Suppressor macrophage treated with lipopolysaccharide for 1 hour (primary cell): ENCODE data around the gene GPR137B.
"Not testable (repeated sequence)": the region's sequence is repeated elsewhere in the genome, so short reads cannot be mapped to it uniquely, and the experiment has no call there.

Experiments used
- DNase-seq, 3 donors: peaks; one replicate each; pipeline ENCODE4 v3.0.0-alpha.2; 2020 to 2022

The GPR137B gene

DNA sequence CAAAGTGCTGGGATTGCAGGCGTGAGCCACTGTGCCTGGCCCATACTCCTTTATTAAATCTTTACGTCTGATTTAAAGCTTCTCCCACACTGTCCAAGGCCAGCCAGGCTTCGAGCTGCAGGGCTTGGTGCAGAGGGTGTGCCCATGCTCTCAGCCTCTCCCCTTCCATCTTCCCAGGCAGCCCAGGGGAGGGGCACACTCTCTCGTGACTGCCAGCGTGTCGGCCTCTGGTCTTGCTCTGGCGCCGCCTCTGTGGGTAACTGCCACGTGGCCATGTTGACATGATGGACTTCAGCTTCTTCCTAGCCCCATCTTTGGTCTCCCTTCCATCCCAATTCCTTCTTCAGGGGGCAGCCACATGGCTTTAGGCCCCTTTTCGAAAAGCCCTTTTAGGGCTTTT lies 4.7 kb downstream of the GPR137B start:
- no peak for DNase-seq

DNA sequence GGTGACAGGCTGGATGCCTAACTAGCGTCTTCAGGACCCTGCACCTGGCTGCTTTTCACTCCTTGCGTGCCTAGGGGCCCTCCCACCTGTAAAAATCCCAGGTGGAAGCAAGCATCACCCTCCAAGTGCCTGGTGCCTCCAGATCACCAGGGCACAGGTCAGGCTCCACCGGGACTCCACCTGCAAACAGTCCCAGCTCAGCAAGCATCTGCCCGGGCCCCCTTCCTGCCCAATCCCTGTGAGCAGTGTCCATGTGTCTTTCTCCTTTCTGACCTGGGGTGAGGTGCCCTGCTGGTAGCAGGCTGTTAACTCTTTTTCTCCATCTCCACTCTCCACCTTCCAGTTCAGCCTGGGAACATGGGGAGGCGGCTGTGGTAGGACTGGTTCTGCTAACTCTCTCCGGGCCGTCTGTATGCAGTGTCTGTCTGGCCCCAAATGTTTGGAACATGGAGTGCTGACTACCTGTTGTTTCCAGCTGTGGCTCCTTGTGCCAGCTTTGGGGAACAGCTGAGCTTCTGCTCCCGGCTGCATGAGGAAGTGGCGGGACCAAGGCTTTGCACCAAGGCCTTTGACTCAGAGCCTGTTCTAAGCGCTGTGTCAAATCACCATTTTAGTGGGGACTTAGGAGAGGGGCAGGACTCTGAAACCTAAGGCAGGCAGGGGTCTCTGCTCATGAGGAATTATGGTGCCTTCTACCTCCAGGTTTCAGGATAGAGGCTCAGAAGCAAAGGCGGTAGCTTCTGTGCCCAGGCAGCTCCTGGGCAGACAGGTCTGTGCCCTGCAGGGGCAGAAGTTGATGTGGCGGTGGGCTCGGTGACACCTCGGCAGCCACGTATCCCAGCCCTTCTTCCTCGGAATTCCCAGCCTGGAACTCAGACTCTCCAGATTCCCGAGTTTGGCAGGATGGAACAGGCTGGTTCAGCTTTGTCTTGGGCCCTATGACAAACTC lies 5.5 kb downstream of the GPR137B start:
- peak; percentile 67 to 71 (median 68) for DNase-seq

DNA sequence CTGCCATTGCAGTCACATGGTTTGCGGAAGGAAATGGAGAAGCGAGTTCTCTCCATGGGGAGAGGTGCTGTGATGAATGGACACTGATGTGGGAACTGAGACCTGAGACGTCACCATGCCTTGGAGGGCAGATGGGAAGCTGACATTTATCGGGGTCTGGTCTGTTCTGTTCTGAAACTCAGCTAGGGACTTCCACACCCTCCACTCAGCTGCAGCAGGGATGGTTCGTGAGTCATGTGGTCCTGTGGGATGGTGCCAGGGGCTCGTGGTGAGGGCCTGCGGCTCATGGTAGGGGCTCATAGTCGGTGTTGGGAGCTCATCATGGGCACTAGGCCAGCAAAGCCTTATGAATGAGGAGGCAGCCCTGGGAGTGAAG lies 6.1 kb downstream of the GPR137B start:
- peak; percentile 56 to 78 (median 59) for DNase-seq

DNA sequence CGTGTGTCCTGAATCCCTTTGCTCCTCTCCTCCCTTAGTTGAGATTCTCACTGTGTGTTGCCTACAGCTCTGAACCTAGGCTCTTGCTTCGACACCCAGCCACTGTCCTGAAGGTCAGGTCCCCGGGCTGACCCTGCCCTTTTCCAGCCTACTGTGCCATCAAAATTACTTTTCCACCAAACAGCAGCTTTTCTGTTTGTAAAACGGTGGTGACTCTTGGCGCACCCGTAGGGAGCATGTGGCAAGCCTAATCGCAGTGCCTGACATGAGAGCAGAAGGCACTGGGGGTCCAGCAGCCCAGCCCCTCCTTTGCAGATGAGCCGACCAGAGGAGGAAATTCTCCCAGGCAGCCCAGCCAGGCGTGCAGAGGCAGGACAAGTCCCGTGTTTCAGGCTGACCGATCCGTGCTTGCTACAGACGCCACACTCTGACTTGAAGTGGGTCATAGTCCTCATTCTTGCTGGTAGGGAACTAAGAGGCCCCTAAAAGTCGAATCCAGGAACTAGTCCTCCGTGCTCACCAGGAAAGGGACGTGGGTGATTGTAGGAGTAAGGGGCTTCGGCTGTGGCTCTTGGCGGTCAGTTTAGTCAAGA lies 6.8 kb downstream of the GPR137B start:
- no peak for DNase-seq

DNA sequence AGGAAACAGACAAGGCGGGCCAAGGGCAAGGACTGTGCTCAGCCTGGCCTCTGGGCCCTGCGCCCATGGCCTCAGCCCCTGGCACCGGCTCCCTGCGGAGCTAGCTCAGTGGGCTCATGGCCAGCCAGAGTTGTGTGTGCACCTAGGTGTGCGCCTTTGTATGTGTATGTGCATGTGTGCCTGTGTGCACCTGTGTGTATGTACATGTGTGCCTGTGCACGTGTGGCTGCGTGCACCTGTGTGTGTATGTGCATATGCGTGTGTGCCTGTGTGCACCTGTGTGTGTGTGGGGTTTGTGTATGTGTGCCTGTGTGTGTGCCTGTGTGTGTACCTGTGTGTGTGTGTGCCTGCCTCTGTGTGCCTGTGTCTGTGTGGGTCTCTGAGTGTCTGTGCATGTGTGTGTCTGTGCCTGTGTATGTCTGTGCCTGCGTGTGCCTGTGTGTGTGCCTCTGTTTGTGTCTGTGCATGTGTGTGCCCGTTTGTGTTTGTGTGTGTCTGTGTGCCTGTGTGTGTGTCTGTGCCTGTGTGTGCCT lies 7.4 kb downstream of the GPR137B start:
- DNase-seq, result no peak

DNA sequence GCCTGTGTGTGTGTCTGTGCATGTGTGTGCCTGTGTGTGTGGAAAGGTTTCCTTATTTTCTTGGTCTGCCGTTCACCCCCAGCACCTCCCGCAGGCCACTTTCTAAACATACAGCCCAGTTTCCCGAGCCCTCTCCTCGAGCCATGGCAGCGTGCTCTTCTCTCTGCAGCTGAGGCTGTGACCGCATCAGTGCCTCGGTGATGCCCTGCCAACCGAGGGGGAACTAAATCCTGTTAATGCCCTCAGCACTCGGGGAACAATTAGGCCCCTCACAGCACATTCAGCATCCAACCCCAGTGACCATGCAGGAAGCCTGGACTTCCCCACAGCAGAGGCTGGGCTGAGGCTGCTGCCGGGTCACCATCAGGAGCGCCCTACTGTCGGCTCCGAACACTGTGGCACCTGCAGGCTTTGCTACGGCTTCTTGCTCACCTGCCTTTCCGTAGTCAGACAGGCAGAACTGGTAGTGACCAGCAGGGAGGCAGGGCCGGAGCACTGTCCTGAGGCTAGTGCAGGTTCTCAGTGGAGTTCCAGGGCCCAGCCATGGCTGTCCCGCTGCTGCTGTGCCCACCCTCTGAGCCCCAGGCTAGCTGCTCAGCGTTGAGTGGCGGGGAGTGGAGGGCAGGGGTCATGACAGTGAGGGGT lies 8.1 kb downstream of the GPR137B start:
- DNase-seq, result peak in 1 of 3 donors; percentile 31

DNA sequence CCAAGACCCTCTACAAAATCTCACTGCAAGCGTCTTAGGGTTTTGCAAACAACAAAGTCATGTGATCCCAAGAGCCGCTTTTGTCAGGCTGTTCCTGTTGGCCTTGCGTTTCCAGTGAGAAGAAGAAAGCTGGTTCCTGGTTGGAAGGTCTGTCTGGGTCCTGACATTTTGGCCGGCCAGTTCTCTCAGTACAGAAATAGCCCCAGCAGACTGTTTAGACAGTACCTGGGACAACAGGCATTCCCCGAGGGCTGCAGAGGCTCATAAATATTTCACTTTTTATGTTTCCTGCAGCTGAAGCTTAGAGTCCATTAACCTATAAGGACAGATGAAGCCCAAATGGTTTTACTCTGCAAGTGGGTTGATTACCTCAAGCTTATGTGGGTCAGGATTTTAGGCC lies 8.6 kb downstream of the GPR137B start:
- DNase-seq, result no peak

DNA sequence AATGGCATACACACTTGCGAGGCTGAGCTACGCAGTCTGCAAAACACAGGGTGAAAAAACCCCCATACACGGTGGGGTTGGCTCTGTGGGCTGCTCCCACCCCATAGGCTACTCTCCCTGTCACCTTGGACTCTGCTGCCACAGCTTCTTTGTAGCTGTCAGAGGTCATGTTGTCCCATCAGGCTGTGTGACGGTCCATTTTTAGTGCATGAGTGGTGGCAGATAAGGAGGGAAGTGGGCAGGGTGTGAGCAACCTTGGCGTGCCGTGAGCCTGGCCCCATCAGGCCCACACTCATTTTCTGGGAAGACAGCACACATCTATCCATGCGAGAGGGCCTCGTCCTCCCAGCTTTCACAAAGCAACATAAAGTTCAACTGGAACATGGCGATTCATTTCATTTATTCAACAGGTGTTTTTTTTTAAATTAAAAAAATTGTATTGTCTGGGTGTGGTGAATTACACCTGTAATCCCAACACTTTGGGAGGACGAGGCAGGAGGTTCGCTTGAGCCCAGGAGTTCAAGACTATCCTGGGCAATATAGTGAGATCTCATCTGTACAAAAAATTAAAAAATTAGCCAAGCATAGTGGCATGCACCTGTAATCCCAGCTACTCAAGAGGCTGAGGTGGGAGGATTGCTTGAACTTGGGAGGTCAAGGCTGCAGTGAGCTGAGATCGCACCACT lies 9.5 kb downstream of the GPR137B start:
- no peak for DNase-seq

DNA sequence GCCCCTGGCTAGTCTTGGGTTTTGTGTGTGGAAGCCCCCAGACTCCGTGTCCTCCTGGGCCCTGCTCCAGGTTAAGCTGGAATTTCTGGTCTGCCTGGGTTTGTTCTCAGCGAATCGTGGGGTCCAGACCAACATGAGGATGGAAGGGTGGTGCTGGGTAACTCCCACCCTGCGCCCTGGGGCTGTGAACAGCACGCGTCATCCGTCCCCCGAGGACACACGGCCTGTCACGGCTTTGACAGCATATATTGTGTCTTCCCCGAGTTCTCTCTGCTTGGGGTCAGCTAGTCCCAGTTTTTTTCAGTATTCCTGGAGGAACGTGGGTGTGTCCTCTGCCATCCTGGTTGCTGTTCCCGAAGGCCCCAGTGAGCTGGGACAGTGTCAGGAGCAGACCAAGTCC lies 11.8 kb downstream of the GPR137B start:
- DNase-seq, result no peak

DNA sequence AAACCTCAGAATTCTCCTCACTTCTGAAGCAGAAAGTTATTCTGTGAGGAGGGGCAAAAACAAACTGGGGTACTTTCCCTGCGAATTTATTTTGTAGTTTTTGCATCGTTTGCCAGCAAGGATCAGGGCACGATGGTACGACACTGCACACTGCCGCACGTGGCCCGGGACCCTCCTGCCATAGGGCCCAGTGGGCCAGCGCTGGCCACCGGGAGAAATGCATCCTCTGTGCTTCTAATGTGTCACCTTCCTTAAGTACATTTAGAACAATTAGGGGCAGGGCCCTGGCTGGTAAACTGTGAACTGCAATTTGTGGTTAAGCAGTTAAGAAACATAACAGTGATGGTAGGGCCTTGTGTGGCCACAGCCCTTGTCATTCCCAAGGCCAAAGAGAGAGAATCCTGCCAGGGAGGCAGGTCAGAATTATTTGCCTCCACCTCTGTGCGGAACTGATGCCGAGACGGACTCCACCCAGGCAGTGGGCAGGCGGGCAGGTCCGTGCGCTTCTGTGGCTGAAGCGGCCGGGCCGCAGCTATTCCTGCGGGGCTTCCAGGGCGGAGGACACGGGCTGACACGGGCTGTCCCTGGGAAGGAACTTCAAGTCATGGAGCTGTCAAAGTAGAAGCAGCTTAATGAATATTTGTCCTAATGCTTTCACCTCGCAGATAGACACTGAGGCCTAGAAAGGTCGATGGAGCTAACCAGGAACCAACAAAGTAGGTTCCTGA lies 12.5 kb downstream of the GPR137B start:
- no peak for DNase-seq

DNA sequence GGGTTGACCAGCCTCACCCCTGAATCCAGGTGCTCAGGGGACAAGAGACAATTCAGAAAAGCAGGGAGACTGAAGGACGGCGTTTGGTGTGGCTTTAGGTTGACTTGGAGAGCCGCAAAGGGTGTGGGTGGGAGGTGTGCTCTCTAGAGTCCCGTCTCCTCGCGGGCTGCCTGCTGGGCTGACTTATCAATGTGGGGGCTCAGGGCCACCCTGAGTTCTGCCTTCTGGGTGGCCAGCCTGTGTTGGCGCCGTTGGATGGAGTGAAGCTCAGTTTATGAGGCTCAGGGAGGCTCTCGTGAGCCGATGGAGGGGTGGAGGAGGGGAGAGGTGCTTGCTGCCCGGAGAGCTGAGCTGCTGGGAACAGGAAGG lies 13.0 kb downstream of the GPR137B start:
- DNase-seq, result no peak

DNA sequence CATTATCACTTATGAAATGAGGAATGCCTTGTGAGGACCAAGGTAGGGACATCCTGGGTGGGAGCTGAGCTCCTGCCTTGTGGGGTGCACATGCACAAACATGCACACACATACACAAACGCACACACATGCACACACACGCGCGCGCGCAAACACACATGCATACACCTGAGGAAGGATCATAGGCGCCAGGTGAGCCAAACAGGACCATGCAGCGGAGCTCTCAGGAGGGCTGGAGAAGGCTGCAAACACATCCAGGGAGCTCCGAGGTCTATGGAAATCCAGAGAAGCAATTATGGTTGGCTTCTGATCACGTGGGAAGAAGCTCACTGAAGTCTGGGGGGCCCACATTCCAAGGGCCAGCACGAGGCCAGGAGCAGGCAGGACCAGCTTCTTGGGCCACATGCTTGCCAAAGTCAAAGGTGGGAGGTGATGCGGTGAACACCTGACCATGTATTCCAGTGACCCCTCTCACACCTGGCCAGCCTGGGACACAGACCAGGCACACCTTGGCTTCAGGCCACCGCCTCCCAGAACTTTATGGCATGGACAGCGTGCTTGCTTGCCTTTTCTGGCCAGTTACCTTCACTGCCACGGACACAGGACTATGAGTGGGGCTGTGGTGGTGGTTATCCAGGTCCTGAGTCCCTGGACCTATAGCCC lies 13.6 kb downstream of the GPR137B start:
- no peak for DNase-seq

DNA sequence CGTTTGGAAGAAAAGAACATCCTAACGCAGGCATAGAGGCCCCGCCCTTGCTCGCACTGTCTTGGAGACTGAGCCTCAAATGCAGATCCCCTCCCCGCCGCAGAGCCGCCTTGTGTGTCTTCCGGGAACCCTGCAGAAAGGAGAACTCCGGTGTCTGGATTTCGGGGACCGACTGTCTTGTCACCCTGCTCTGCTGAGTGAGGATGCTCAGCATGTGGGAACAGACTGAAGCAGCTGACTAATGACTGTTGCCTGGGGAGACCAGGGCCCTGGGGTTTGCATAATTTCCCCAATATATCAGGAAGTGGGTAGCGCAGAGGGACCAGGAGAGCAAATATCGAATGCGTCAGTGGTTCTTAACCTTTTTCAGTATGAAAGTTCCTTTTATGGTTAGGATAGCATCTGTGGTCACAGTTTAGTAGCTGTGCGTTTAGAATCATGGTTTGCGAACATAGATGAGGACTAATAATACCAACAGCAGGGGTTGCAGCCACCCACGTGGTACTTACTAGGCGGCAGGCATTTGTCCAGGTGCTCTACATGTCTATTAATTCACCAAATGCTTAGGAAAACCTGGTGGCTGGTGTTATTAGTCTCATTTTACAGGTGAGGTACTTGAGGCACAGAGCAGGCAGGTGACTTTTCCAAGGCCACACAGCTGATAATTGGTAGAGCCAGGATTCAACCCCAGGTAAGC lies 14.3 kb downstream of the GPR137B start:
- peak; percentile 87 to 95 (median 90) for DNase-seq

DNA sequence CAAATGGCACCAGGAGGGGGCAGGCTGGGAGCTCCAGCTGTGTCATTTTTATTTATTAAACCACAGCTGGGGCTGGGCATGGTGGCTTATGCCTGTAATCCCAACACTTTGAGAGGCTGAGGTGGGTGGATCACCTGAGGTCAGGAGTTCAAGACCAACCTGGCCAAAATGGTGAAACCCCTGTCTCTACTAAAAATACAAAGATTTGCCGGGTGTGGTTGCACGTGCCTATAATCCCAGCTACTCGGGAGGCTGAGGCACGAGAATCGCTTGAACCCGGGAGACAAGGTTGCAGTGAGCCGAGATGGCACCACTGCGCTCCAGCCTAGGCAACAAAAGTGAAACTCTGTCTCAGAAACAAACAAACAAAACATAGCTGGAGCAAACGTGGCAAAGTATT lies 15.7 kb downstream of the GPR137B start:
- DNase-seq, result not testable (repeated sequence)

DNA sequence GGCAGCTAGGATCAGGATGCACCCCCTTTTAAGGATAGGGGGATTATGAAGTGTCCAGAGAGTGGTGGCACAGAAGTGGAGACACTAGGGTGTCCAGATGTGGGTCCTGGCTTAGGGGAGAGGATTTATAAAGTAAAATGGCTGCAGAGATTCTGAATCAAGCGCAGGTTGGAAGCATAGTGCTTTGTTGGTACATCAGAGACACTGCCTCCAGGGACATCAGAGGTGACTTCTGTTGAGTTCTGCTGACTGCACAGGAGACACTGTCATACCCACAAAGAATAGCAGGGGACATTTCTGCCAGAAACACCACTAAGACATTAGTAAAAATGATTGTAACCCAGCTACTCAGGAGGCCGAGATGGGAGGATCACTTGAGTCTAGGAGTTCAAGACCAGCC lies 16.4 kb downstream of the GPR137B start:
- DNase-seq, result no peak

DNA sequence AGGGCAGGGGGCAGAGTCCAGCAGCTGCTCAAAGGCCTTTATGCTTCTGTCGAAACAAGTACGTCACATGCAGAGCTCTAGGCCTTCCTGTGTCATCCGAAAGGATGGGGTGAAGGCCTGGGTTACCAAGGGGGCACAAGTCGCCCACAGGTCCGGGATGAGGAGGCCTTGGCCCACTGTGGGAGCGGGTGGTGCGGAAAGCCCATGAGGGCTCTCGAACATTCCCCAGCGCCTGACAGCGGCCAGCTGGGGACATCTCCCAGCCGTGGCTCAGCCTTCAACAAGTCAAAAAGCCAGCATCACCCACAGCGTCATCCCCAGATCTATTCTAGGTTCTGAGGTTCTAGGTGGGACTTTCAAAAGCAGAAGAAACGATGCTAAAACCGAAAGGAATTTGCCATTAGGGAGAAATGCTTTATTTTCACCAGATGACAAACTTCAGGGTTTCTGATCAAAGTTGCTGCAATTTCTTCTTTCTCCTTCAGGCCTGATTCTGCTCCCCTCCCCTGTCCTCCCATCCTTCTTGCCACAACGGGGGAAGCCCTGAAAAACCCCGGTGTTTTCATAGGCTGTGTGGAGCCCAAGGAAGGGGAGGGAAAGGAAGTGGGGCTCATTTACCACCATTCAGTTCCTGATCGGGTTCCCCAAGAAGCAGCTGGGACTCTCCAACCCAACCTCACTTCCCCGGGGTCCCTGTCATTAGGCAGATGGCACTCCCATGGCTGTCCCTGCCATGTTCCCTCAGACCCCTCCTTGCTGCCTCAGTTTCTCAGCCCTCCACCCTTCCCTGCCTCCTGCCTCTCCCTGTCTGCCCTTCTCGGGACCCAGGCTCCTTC lies 17.6 kb downstream of the GPR137B start:
- DNase-seq, result peak; percentile 92 to 96 (median 92)

DNA sequence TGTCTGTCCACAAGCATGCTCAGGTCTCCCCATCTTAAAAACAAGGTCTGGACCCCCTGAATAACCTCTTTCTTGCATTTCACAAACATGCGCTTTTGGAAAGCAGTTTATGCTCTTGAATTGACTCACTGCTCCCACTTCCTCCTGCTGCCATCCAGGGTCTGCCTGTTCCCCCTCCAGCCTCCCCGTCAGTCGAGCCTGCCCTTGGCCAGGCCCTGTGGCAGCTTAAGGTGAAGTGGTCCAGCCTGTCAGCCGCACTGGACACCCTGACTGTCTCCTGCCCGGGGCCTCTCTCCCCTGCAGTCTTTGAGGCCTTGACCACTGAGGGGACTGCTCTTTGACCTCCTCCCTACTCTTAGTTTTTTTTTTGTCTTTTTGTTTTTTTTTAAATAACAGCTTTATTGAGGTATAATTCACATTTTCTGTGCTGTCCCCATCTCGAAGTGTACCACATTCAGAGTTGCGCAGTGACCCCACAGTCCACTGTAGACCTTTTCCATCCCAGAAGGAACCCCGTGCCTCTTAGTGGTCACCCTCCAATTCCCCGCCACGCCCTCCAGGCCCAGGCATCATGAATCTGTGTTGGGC lies 18.3 kb downstream of the GPR137B start:
- DNase-seq, result peak in 2 of 3 donors; percentile 34 to 38

DNA sequence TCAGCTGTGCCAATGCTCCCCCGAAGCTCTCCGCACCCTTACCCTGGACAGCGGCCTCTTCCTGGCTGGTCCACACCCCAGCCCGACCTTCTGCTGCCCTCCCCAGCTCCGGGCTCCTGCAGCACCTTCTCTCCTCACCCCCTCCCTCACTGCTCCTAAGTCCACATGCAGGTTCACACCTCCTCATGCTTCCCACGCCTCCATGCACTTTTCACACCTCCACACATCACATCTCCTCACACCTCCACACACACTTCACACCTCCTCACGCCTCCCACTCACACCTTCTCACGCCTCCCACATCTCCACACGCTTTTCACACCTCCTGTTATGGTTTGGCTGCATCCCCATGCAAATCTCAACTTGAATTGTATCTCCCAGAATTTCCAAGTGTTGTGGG lies 18.9 kb downstream of the GPR137B start:
- no peak for DNase-seq

DNA sequence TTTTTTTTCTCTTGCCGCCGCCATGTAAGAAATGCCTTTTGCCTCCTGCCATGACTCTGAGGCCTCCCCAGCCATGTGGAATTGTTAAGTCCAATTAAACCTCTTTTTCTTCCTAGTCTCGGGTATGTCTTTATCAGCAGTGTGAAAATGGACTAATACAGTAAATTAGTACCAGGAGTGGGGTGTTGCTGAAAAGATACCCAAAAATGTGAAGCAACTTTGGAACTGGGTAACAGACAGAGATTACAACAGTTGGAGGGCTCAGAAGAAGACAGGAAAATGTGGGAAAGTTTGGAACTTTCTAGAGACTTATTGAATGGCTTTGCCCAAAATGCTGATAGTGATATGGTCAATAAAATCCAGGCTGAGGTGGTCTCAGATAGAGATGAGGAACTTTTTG lies 19.4 kb downstream of the GPR137B start:
- DNase-seq, result not testable (repeated sequence)
